ENCODE data around the gene ASB1.
A peak's percentile ranks its signal among the peaks of the same experiment; 100 is the strongest.
"Not testable (repeated sequence)": the region's sequence is repeated elsewhere in the genome, so short reads cannot be mapped to it uniquely, and the experiment has no call there.

ASB1 gene

GRCh38 chr2:238442257-238442656, 15.5 kb downstream of the ASB1 start:
- ATAC-seq, H3K27me3 Mint-ChIP-seq, H3K4me3 Mint-ChIP-seq, DNase-seq, H3K9me3 Mint-ChIP-seq: not testable (repeated sequence)
- Mint-ChIP-seq H3K27ac (peak overlapping the region in 1 of 2 donors; percentile 48), H3K4me1 (peaks cover 59% of the 10 kb centered on the region)

GRCh38 chr2:238444242-238444641, 17.5 kb downstream of the ASB1 start:
- no peak overlapping the region for H3K4me3 Mint-ChIP-seq
- H3K9me3 Mint-ChIP-seq, result no peaks in the 10 kb centered on the region
- DNase-seq, result no peak
- peak overlapping the region; percentile 30 to 52 for H3K27ac Mint-ChIP-seq
- H3K27me3 Mint-ChIP-seq, result no peaks in the 10 kb centered on the region
- H3K4me1 Mint-ChIP-seq, result peaks cover 54% of the 10 kb centered on the region
- ATAC-seq, result no peak

GRCh38 chr2:238445409-238446190, 18.9 kb downstream of the ASB1 start:
- H3K4me1 Mint-ChIP-seq, result peaks cover 40% of the 10 kb centered on the region
- H3K27ac Mint-ChIP-seq, result peak overlapping the region in 1 of 2 donors; percentile 75
- H3K27me3 Mint-ChIP-seq, result no peaks in the 10 kb centered on the region
- no peaks in the 10 kb centered on the region for H3K9me3 Mint-ChIP-seq
- DNase-seq (no peak), ATAC-seq (no peak)
- no peak overlapping the region for H3K4me3 Mint-ChIP-seq

GRCh38 chr2:238446371-238446770, 19.6 kb downstream of the ASB1 start:
- peak overlapping the region in 1 of 2 donors; percentile 14 for H3K27ac Mint-ChIP-seq
- H3K9me3 Mint-ChIP-seq, result no peaks in the 10 kb centered on the region
- H3K4me3 Mint-ChIP-seq, result no peak overlapping the region
- H3K4me1 Mint-ChIP-seq, result peaks cover 33% of the 10 kb centered on the region
- ATAC-seq (no peak), DNase-seq (no peak)
- H3K27me3 Mint-ChIP-seq, result no peaks in the 10 kb centered on the region

- no peaks in the 10 kb centered on the region for H3K9me3 Mint-ChIP-seq
- DNase-seq (no peak), ATAC-seq (peak; percentile 66)
- peak overlapping the region; percentile 58 to 97 for H3K27ac Mint-ChIP-seq
- H3K4me1 Mint-ChIP-seq, result peaks cover 17% of the 10 kb centered on the region
- no peak overlapping the region for H3K4me3 Mint-ChIP-seq
- H3K27me3 Mint-ChIP-seq, result no peaks in the 10 kb centered on the region
Observed at GRCh38 chr2:238448031-238448955, 21.6 kb downstream of the ASB1 start.

GRCh38 chr2:238449241-238449640, 22.5 kb downstream of the ASB1 start:
- ATAC-seq (no peak), DNase-seq (no peak)
- Mint-ChIP-seq H3K4me3 (no peak overlapping the region), H3K27me3 (no peaks in the 10 kb centered on the region), H3K4me1 (peaks cover 17% of the 10 kb centered on the region), H3K27ac (peak overlapping the region in 1 of 2 donors; percentile 61), H3K9me3 (no peaks in the 10 kb centered on the region)

GRCh38 chr2:238449909-238450417, 23.2 kb downstream of the ASB1 start:
- Mint-ChIP-seq H3K4me3 (no peak overlapping the region), H3K27me3 (no peaks in the 10 kb centered on the region), H3K4me1 (peaks cover 17% of the 10 kb centered on the region), H3K9me3 (no peaks in the 10 kb centered on the region), H3K27ac (peak overlapping the region in 1 of 2 donors; percentile 19)
- no peak for ATAC-seq
- no peak for DNase-seq

GRCh38 chr2:238450440-238450861, 23.7 kb downstream of the ASB1 start:
- peaks cover 17% of the 10 kb centered on the region for H3K4me1 Mint-ChIP-seq
- no peak for ATAC-seq
- no peak for DNase-seq
- no peaks in the 10 kb centered on the region for H3K27me3 Mint-ChIP-seq
- H3K4me3 Mint-ChIP-seq, result no peak overlapping the region
- H3K27ac Mint-ChIP-seq, result peak overlapping the region in 1 of 2 donors; percentile 61
- peaks cover 0 to 4% of the 10 kb centered on the region in 2 donors for H3K9me3 Mint-ChIP-seq

- no peak overlapping the region for H3K4me3 Mint-ChIP-seq
Observed at GRCh38 chr2:238453842-238454241, 27.1 kb downstream of the ASB1 start.

GRCh38 chr2:238456449-238456848, 29.7 kb downstream of the ASB1 start:
- DNase-seq (no peak), ATAC-seq (no peak)
- no peaks in the 10 kb centered on the region for H3K27me3 Mint-ChIP-seq
- no peaks in the 10 kb centered on the region for H3K4me1 Mint-ChIP-seq
- H3K4me3 Mint-ChIP-seq, result no peak overlapping the region
- H3K27ac Mint-ChIP-seq, result no peak overlapping the region
- peaks cover 5 to 22% of the 10 kb centered on the region in 2 donors for H3K9me3 Mint-ChIP-seq

More at GRCh38 chr2:238453842-238454241, 27.1 kb downstream of the ASB1 start:
- H3K9me3 Mint-ChIP-seq, result peaks cover 5 to 22% of the 10 kb centered on the region in 2 donors
- ATAC-seq (no peak), DNase-seq (no peak)
- no peak overlapping the region for H3K27ac Mint-ChIP-seq
- H3K4me1 Mint-ChIP-seq, result no peaks in the 10 kb centered on the region
- H3K27me3 Mint-ChIP-seq, result no peaks in the 10 kb centered on the region

GRCh38 chr2:238456970-238457926, 30.5 kb downstream of the ASB1 start:
- ATAC-seq (peak; percentile 28), DNase-seq (no peak)
- H3K4me3 Mint-ChIP-seq, result no peak overlapping the region
- H3K9me3 Mint-ChIP-seq, result peaks cover 5 to 22% of the 10 kb centered on the region in 2 donors
- H3K27me3 Mint-ChIP-seq, result no peaks in the 10 kb centered on the region
- H3K27ac Mint-ChIP-seq, result no peak overlapping the region
- H3K4me1 Mint-ChIP-seq, result no peaks in the 10 kb centered on the region

GRCh38 chr2:238457927-238458324, 31.2 kb downstream of the ASB1 start:
- H3K27ac Mint-ChIP-seq, result no peak overlapping the region
- no peaks in the 10 kb centered on the region for H3K27me3 Mint-ChIP-seq
- ATAC-seq (no peak), DNase-seq (no peak)
- peaks cover under 1% of the 10 kb centered on the region for H3K4me1 Mint-ChIP-seq
- no peak overlapping the region for H3K4me3 Mint-ChIP-seq
- peaks cover 5 to 22% of the 10 kb centered on the region in 2 donors for H3K9me3 Mint-ChIP-seq

- Mint-ChIP-seq H3K9me3 (peaks cover 5 to 22% of the 10 kb centered on the region in 2 donors), H3K27me3 (no peaks in the 10 kb centered on the region), H3K4me1 (peaks cover 6% of the 10 kb centered on the region), H3K27ac (peak overlapping the region in 1 of 2 donors; percentile 86), H3K4me3 (no peak overlapping the region)
- DNase-seq, result no peak
- no peak for ATAC-seq
Observed at GRCh38 chr2:238458651-238459050, 31.9 kb downstream of the ASB1 start.

- peak overlapping the region in 1 of 2 donors; percentile 44 for H3K27ac Mint-ChIP-seq
- H3K4me1 Mint-ChIP-seq, result peaks cover 6% of the 10 kb centered on the region
- no peak for DNase-seq
- no peak overlapping the region for H3K4me3 Mint-ChIP-seq
- peaks cover 5 to 22% of the 10 kb centered on the region in 2 donors for H3K9me3 Mint-ChIP-seq
- no peaks in the 10 kb centered on the region for H3K27me3 Mint-ChIP-seq
- ATAC-seq, result no peak
Observed at GRCh38 chr2:238459081-238459629, 32.4 kb downstream of the ASB1 start.
